A172 (cell line): ENCODE results near the gene APC2. TPM values are rescaled to one million over a fixed set of nuclear protein-coding genes. Genes with fewer than 3 reads are reported as not detected.
A peak's percentile ranks its signal among the peaks of the same experiment; 100 is the strongest.
"Not testable (repeated sequence)": the region's sequence is repeated elsewhere in the genome, so short reads cannot be mapped to it uniquely, and the experiment has no call there.

Source experiments
- DNase-seq: peaks from one replicate; pipeline ENCODE4 v3.0.0-alpha.2; 2015; ENCODE audit warnings: low spot score
- total RNA-seq: library from RNA; depleted of rRNA; stranded (reverse); fragments of >200 nt; shearing (Covaris generic); gene quantifications from 2 replicates; pipeline ENCODE4 v1.2.3, GENCODE V29; 2014

The APC2 gene
- total RNA-seq, 1 experiment from 2014 or later, result 0.79 TPM

GRCh38 chr19:1429750-1430149 lies 20.2 kb upstream of the APC2 start:
- DNase-seq, result peak; percentile 83

GRCh38 chr19:1430246-1430645 lies 19.7 kb upstream of the APC2 start:
- no peak for DNase-seq

- no peak for DNase-seq
These were observed 18.0 kb upstream of the APC2 start for GRCh38 chr19:1431759-1432506.

- no peak for DNase-seq
These were observed 17.4 kb upstream of the APC2 start for GRCh38 chr19:1432507-1432887.

- no peak for DNase-seq
These were observed 16.5 kb upstream of the APC2 start for GRCh38 chr19:1433119-1434039.

- DNase-seq, result no peak
These were observed 15.9 kb upstream of the APC2 start for GRCh38 chr19:1434040-1434366.

- DNase-seq, result no peak
These were observed 15.3 kb upstream of the APC2 start for GRCh38 chr19:1434577-1435060.

- no peak for DNase-seq
These were observed 14.4 kb upstream of the APC2 start for GRCh38 chr19:1435378-1435989.

GRCh38 chr19:1437609-1438008 lies 12.3 kb upstream of the APC2 start:
- DNase-seq, result no peak

- peak; percentile 87 for DNase-seq
These were observed 11.6 kb upstream of the APC2 start, which contains the start of gene RPS15 for GRCh38 chr19:1438035-1438932. Gene RPS15 (plus strand): TSS chr19:1438396. CDS start chr19:1438426, 30 bp downstream.

- no peak for DNase-seq
These were observed 11.0 kb upstream of the APC2 start for GRCh38 chr19:1438933-1439354.

GRCh38 chr19:1439525-1440417 lies 10.2 kb upstream of the APC2 start:
- not testable (repeated sequence) for DNase-seq

GRCh38 chr19:1440418-1440801 lies 9.5 kb upstream of the APC2 start:
- no peak for DNase-seq

GRCh38 chr19:1441022-1441426 lies 8.9 kb upstream of the APC2 start:
- no peak for DNase-seq

- no peak for DNase-seq
These were observed 8.1 kb upstream of the APC2 start for GRCh38 chr19:1441677-1442438.

- DNase-seq, result peak; percentile 62
These were observed 4.6 kb upstream of the APC2 start for GRCh38 chr19:1445185-1445931.

GRCh38 chr19:1445932-1446712 lies 3.8 kb upstream of the APC2 start:
- DNase-seq, result no peak
